T-cell (primary cell): ENCODE measurements around the gene TMC2. TPM values are rescaled to one million over a fixed set of nuclear protein-coding genes. Genes with fewer than 3 reads are reported as not detected.
A peak's percentile ranks its signal among the peaks of the same experiment; 100 is the strongest.

Experiments used
- ATAC-seq, 4 experiments: fragments of 200-7000 bp in 3 of 4; fragments of 150-1000 bp in 1 of 4; cut with Tn5 transposase; replicated peaks in 1 of 4; 1 replicate in 3 of 4; 2 replicates in 1 of 4; pipeline ENCODE4 v1.10.0; 2021; ENCODE audit warnings: moderate library complexity in 3 of 4, mild to moderate bottlenecking in 2 of 4, moderate number of reproducible peaks in 1 of 4
- CTCF ChIA-PET, 2 donors: fragments of 300-600 bp; sonication (Branson Sonifier 250); formaldehyde crosslinking; loops; one replicate each; lab custom pipeline; 2022; ENCODE audit warnings: antibody characterized with exemption in 2 of 2; lab: Charles Lee
- POLR2A ChIA-PET, 2 donors: fragments of 300-600 bp; sonication (Branson Sonifier 250); formaldehyde crosslinking; loops; one replicate each; lab custom pipeline; 2022; ENCODE audit warnings: antibody characterized with exemption in 2 of 2; lab: Charles Lee
- DNase-seq, 35 experiments: peaks; one replicate each; pipeline versions ENCODE4 v3.0.0 to v3.0.0-alpha.2; 2013 to 2023
- H3K27ac ChIP-seq: one replicate; pipeline ENCODE4 v1.5.1; 2013; ENCODE audit warnings: low read length
- H3K27me3 ChIP-seq, 2 experiments: replicated peaks in 1 of 2; 1 replicate in 1 of 2; 2 replicates in 1 of 2; pipeline versions ENCODE4 v1.6.1 to v1.7.0; 2013; ENCODE audit warnings: low read length in 1 of 2, mixed read lengths in 1 of 2; ENCODE audit not compliant: control insufficient read depth in 2 of 2, insufficient read depth in 2 of 2; ENCODE audit errors: extremely low read depth in 1 of 2
- H3K36me3 ChIP-seq, 2 donors: 1 replicate in 1 of 2; 2 replicates in 1 of 2; pipeline versions ENCODE4 v1.6.1 to v1.7.0; 2013; ENCODE audit warnings: low read length in 1 of 2; ENCODE audit not compliant: control insufficient read depth in 2 of 2, insufficient read depth in 1 of 2; ENCODE audit errors: extremely low read depth in 1 of 2
- H3K4me1 ChIP-seq, 2 experiments: 1 replicate in 1 of 2; 2 replicates in 1 of 2; pipeline versions ENCODE4 v1.6.1 to v1.7.0; 2013; ENCODE audit warnings: low read length in 2 of 2, mixed read lengths in 1 of 2; ENCODE audit not compliant: insufficient read depth in 2 of 2, control insufficient read depth in 1 of 2; ENCODE audit errors: extremely low read depth in 1 of 2
- H3K4me3 ChIP-seq, 2 donors: 1 replicate in 1 of 2; 2 replicates in 1 of 2; pipeline versions ENCODE4 v1.5.1 to v1.7.0; 2013; ENCODE audit warnings: mild to moderate bottlenecking in 2 of 2, low read length in 1 of 2, moderate library complexity in 1 of 2; ENCODE audit not compliant: control insufficient read depth in 1 of 2; ENCODE audit errors: extremely low read depth in 1 of 2
- H3K9me3 ChIP-seq: 2 replicates; pipeline ENCODE4 v1.7.0; 2013
- H3K27ac Mint-ChIP-seq, 2 donors: one replicate each; pipeline ENCODE4 v1.8.0; 2020 to 2021; ENCODE audit warnings: mild to moderate bottlenecking in 2 of 2, mixed read lengths in 2 of 2
- H3K27me3 Mint-ChIP-seq, 2 donors: one replicate each; pipeline ENCODE4 v1.8.0; 2021 to 2022; ENCODE audit warnings: mixed read lengths in 2 of 2
- H3K36me3 Mint-ChIP-seq: one replicate; pipeline ENCODE4 v1.8.0; 2021; ENCODE audit warnings: mixed read lengths
- H3K4me1 Mint-ChIP-seq, 3 donors: one replicate each; pipeline ENCODE4 v1.8.0; 2020 to 2022; ENCODE audit warnings: mixed read lengths in 3 of 3, mild to moderate bottlenecking in 1 of 3
- H3K4me3 Mint-ChIP-seq, 3 donors: one replicate each; pipeline ENCODE4 v1.8.0; 2020 to 2022; ENCODE audit warnings: mild to moderate bottlenecking in 3 of 3, mixed read lengths in 3 of 3, moderate library complexity in 3 of 3
- H3K9me3 Mint-ChIP-seq, 3 donors: one replicate each; pipeline ENCODE4 v1.8.0; 2020 to 2022; ENCODE audit warnings: mixed read lengths in 3 of 3
- WGBS: methylation state at CpG from one replicate; pipeline ENCODE4 v1.1.5; 2013; ENCODE audit warnings: missing lambda C conversion rate; ENCODE audit not compliant: insufficient coverage; 5-methylcytosine and 5-hydroxymethylcytosine counted together
- total RNA-seq, 35 experiments: library from RNA in 6 of 35; stranded (reverse) in 6 of 35; fragments of 120-200 nt in 1 of 35; gene quantifications; one replicate each; pipeline versions ENCODE4 v1.2.1 to v1.2.4 and lab custom pipeline; 2013 to 2026

Gene TMC2
- total RNA-seq, 5 donors from 2014 or later (not counting 1 experiment from before 2014, with no cell fraction given) = not detected

DNA sequence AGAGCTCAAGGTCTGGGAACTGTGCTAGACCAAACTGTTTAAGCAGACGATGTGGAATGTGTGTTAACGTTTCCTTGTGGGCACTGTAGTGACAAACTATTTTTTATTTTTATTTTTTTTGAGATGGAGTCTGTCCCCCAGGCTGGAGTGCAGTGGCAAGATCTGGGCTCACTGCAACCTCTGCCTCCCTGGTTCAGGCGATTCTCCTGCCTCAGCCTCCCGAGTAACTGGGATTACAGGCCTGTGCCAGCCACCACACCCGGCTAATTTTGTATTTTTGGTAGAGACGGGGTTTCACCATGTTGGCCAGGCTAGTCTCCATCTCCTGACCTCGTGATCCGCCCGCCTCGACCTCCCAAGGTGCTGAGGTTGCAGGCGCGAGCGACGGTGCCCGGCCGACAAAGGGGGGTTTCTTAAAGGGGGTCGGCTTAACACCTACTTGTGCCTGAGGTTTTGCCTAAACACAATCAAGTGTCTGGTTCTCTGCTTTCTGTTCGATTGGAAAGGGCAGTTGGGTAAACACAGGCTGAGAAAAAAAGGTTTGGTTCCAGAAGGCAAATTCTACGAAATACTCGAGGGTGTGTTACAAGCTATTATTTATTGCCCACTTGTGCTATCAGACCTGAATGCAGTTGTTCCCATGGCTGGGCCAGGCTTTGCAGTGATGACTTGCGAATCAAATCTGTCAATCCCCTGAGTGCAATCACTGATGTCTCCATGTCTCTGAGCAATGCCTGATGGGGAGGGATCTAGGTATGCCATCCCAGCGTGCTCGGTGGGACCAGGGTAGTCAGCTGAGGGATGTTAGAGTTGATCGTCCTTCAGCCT is 117.4 kb downstream of the TMC2 start:
- Histone ChIP-seq H3K27ac (no peak overlapping the region), H3K4me3 (peak overlapping the region; percentile 75 to 82), H3K27me3 (no peaks in the 10 kb centered on the region), H3K36me3 (peaks cover 30 to 48% of the 10 kb centered on the region in 2 donors), H3K9me3 (no peaks in the 10 kb centered on the region), H3K4me1 (peaks cover 17 to 31% of the 10 kb centered on the region in 2 experiments)
- DNase-seq (no peak), ATAC-seq (no peak)
- POLR2A ChIA-PET = interaction anchor here (0.5 to 1.1 kb wide), 5 partner anchors 10 to 755 kb away, joined by 3 to 6 read pairs (median 4); partner anchors contain the start of gene IDH3B (in 1 of the 2)
- no peaks in the 10 kb centered on the region for H3K9me3 Mint-ChIP-seq
- H3K4me1 Mint-ChIP-seq = peaks cover 38 to 49% (median 44%) of the 10 kb centered on the region in 3 donors
- CTCF ChIA-PET = interaction anchor here (0.6 to 2.9 kb wide), 3 partner anchors 10 to 201 kb away, joined by 3 to 12 read pairs (median 5); partner anchors contain the start of gene IDH3B (in 1 of the 2)
- peak overlapping the region; percentile 80 to 84 for H3K27ac Mint-ChIP-seq
- H3K36me3 Mint-ChIP-seq = peaks cover 45% of the 10 kb centered on the region
- 18% methylated on average over 19 of the region's 24 CpGs for WGBS
- H3K4me3 Mint-ChIP-seq = peak overlapping the region; percentile 84 to 90 (median 86)
- H3K27me3 Mint-ChIP-seq = no peaks in the 10 kb centered on the region

DNA sequence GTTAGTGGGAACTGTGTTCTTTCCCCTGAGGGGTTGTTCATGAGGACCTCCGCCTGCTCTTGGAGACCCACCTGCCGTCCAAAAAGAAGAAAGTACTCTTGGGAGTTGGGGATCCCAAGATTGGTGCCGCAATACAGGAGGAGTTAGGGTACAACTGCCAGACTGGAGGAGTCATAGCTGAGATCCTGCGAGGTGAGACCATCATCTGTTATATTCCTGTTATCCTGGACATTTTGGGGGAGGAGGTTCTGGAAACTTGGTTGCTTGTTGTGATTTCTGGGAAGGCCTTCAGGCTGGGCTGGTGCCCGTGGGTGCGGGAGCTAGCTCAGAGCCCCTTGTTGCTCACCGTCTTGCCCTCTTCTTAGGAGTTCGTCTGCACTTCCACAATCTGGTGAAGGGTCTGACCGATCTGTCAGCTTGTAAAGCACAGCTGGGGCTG is 118.0 kb downstream of the TMC2 start:
- Mint-ChIP-seq H3K36me3 (peaks cover 50% of the 10 kb centered on the region), H3K9me3 (no peaks in the 10 kb centered on the region), H3K4me3 (peak overlapping the region; percentile 84 to 90 (median 86)), H3K4me1 (peaks cover 38 to 48% (median 44%) of the 10 kb centered on the region in 3 donors), H3K27me3 (no peaks in the 10 kb centered on the region), H3K27ac (peak overlapping the region; percentile 80 to 84)
- Histone ChIP-seq H3K27me3 (no peaks in the 10 kb centered on the region), H3K9me3 (no peaks in the 10 kb centered on the region), H3K27ac (no peak overlapping the region), H3K4me1 (peaks cover 17 to 31% of the 10 kb centered on the region in 2 experiments), H3K36me3 (peaks cover 33 to 54% of the 10 kb centered on the region in 2 donors), H3K4me3 (no peak overlapping the region)
- CTCF ChIA-PET = interaction anchor here in 1 of 2 donors (0.6 kb wide), 1 partner anchor 201 kb away, joined by 3 read pairs; no protein-coding TSS in a partner anchor
- POLR2A ChIA-PET = interaction anchor here in 1 of 2 donors (0.5 kb wide), 1 partner anchor 15 kb away, joined by 6 read pairs; no protein-coding TSS in a partner anchor
- ATAC-seq (no peak), DNase-seq (no peak)
- WGBS = 58% methylated on average over 7 of the region's 9 CpGs

DNA sequence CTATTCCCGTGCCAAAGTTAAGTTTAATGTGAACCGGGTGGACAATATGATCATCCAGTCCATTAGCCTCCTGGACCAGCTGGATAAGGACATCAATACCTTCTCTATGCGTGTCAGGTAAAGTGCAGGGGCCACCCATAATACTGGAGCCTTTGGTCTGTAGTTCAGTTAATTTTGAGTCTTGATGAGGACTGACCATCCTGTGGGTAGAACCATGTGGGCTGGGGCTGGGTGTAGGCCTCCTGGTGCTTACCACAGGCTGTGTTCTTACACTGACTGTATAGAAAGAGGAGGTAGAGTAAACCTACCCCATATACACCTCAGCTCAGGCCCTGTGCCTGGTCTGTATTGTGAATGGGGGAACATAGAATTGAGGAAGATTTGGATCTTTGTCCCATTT is 118.5 kb downstream of the TMC2 start:
- POLR2A ChIA-PET = no interaction called here

DNA sequence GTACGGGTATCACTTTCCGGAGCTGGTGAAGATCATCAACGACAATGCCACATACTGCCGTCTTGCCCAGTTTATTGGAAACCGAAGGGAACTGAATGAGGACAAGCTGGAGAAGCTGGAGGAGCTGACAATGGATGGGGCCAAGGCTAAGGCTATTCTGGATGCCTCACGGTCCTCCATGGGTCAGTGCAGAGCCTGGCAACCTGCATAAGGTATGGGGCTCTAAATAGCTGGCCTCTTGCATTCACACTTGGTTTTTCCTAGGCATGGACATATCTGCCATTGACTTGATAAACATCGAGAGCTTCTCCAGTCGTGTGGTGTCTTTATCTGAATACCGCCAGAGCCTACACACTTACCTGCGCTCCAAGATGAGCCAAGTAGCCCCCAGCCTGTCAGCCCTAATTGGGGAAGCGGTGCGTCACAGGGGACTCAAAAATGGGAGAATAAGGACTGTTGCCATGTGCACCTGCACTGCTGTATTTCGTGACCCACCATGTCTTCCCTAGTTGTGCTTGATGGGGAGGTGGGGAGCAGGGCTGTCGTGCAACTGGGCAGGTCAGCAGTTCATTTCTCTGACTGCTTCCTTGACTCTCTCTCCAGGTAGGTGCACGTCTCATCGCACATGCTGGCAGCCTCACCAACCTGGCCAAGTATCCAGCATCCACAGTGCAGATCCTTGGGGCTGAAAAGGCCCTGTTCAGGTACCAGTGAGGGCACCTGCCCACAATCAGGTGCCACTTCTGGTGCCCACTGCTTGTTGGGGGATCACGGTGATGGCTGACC is 119.2 kb downstream of the TMC2 start:
- Histone ChIP-seq H3K9me3 (no peaks in the 10 kb centered on the region), H3K4me1 (peaks cover 14 to 31% of the 10 kb centered on the region in 2 experiments), H3K36me3 (peaks cover 45 to 66% of the 10 kb centered on the region in 2 donors), H3K27me3 (no peaks in the 10 kb centered on the region), H3K4me3 (no peak overlapping the region), H3K27ac (no peak overlapping the region)
- peaks cover 30 to 44% (median 36%) of the 10 kb centered on the region in 3 donors for H3K4me1 Mint-ChIP-seq
- H3K27me3 Mint-ChIP-seq = no peaks in the 10 kb centered on the region
- 94% methylated on average over 14 of the region's 17 CpGs for WGBS
- H3K4me3 Mint-ChIP-seq = no peak overlapping the region
- ATAC-seq (no peak), DNase-seq (no peak)
- peak overlapping the region in 1 of 2 donors; percentile 84 for H3K27ac Mint-ChIP-seq
- H3K9me3 Mint-ChIP-seq = no peaks in the 10 kb centered on the region
- CTCF ChIA-PET = no interaction called here
- POLR2A ChIA-PET = no interaction called here
- H3K36me3 Mint-ChIP-seq = peaks cover 61% of the 10 kb centered on the region

More for the DNA sequence above, 118.5 kb downstream of the TMC2 start:
- no peaks in the 10 kb centered on the region for H3K27me3 ChIP-seq
- H3K27ac ChIP-seq = no peak overlapping the region
- peaks cover 17 to 31% of the 10 kb centered on the region in 2 experiments for H3K4me1 ChIP-seq
- no peaks in the 10 kb centered on the region for H3K9me3 ChIP-seq
- no peak overlapping the region for H3K4me3 ChIP-seq
- ATAC-seq = no peak
- H3K9me3 Mint-ChIP-seq = no peaks in the 10 kb centered on the region
- 67% methylated on average over 3 of the region's 3 CpGs for WGBS
- H3K4me3 Mint-ChIP-seq = peak overlapping the region; percentile 84 to 90 (median 86)
- CTCF ChIA-PET = no interaction called here
- peaks cover 54% of the 10 kb centered on the region for H3K36me3 Mint-ChIP-seq
- peak overlapping the region; percentile 80 to 84 for H3K27ac Mint-ChIP-seq
- DNase-seq = no peak
- H3K27me3 Mint-ChIP-seq = no peaks in the 10 kb centered on the region
- H3K4me1 Mint-ChIP-seq = peaks cover 35 to 44% (median 43%) of the 10 kb centered on the region in 3 donors
- peaks cover 38 to 59% of the 10 kb centered on the region in 2 donors for H3K36me3 ChIP-seq

DNA sequence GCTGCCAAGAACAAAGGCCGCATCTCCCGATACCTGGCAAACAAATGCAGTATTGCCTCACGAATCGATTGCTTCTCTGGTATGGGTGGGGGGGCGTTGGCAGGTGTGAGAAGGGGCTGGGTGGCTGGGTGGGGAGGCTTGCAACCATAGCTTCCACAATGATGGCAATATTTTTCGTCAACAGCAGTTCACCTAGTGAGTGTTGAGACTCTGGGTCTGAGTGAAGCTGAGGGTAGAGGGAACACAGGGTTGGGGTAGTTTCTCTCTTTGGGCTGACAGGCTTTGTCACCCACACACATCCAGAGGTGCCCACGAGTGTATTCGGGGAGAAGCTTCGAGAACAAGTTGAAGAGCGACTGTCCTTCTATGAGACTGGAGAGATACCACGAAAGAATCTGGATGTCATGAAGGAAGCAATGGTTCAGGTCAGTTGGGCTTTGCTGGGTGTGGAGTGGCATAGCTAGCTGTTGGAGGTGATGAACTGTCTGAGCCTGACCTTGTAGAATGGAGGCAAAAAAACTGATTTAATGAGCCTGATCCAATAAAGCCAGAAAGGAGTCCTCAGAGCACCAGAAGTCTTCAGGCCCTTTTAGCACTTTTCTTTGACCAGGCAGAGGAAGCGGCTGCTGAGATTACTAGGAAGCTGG is 120.2 kb downstream of the TMC2 start:
- DNase-seq (no peak), ATAC-seq (no peak)
- H3K9me3 ChIP-seq = no peaks in the 10 kb centered on the region
- ChIA-PET CTCF (no interaction called here), POLR2A (no interaction called here)
- Mint-ChIP-seq H3K4me3 (no peak overlapping the region), H3K27me3 (no peaks in the 10 kb centered on the region), H3K9me3 (no peaks in the 10 kb centered on the region), H3K4me1 (peaks cover 25 to 38% (median 32%) of the 10 kb centered on the region in 3 donors), H3K27ac (peak overlapping the region; percentile 28 to 39), H3K36me3 (peaks cover 68% of the 10 kb centered on the region)
- no peaks in the 10 kb centered on the region for H3K27me3 ChIP-seq
- H3K4me3 ChIP-seq = no peak overlapping the region
- no peak overlapping the region for H3K27ac ChIP-seq
- H3K4me1 ChIP-seq = peaks cover 9 to 26% of the 10 kb centered on the region in 2 experiments
- H3K36me3 ChIP-seq = peaks cover 48 to 74% of the 10 kb centered on the region in 2 donors
- WGBS = 93% methylated on average over 6 of the region's 12 CpGs
